K562 (cell line): Measurements from ENCODE around the gene RUNDC3A. TPM values are rescaled to one million over a fixed set of nuclear protein-coding genes. Genes with fewer than 3 reads are reported as not detected.

Source experiments
- BCLAF1 ChIP-seq, 2 experiments: fragments of 450-650 bp in 1 of 2; IDR thresholded peaks; 2 replicates each; pipeline ENCODE4 v1.6.1; 2011 to 2017; ENCODE audit warnings: low read depth in 2 of 2, antibody characterized with exemption in 1 of 2, borderline replicate concordance in 1 of 2, low read length in 1 of 2, mild to moderate bottlenecking in 1 of 2, mixed read lengths in 1 of 2; ENCODE audit not compliant: control insufficient read depth in 1 of 2
- KHSRP ChIP-seq: fragments of 450-650 bp; IDR thresholded peaks from 2 replicates; pipeline ENCODE4 v1.6.1; 2017
- MBD2 ChIP-seq: sonication (generic); IDR thresholded peaks from 2 replicates; pipeline ENCODE4 v1.6.1; 2016; ENCODE audit warnings: low read depth, borderline replicate concordance
- REST ChIP-seq, 2 experiments: fragments of 450-650 bp; formaldehyde crosslinking in 1 of 2; IDR thresholded peaks; 2 replicates each; pipeline versions ENCODE4 v1.4.0 to v1.6.1; 2014 to 2020; ENCODE audit warnings: mild to moderate bottlenecking in 2 of 2, borderline replicate concordance in 1 of 2, low read depth in 1 of 2
- ZBTB40 ChIP-seq, 2 experiments: fragments of 450-650 bp in 1 of 2; sonication (generic) in 1 of 2; formaldehyde crosslinking in 1 of 2; IDR thresholded peaks; 2 replicates each; pipeline versions ENCODE4 v1.7.1 to v1.9.0; 2016 to 2022; ENCODE audit warnings: inconsistent platforms in 1 of 2, mild to moderate bottlenecking in 1 of 2, missing genetic modification reagents in 1 of 2
- polyA plus RNA-seq, 8 experiments: library from polyadenylated mRNA; depleted of rRNA in 4 of 8; stranded (reverse) in 5 of 8; unstranded in 3 of 8; fragments of >200 nt; fragmentation: Nextera tagmentation in 2 of 8; fragmentation: Illumina TruSeq in 1 of 8; extraction: Ambion mirVana in 2 of 8; extraction: Trizol in 1 of 8; gene quantifications; 2 replicates each; pipeline versions ENCODE4 v1.2.1 to v1.2.3, GENCODE V29; 2011 to 2014; ENCODE audit warnings: inconsistent platforms in 1 of 8, missing spikeins in 1 of 8
- total RNA-seq, 7 experiments: library from RNA; depleted of rRNA in 6 of 7; stranded (reverse); fragments of >200 nt in 6 of 7; fragmentation: Illumina TruSeq in 2 of 7; extraction: Trizol in 2 of 7; gene quantifications; 2 replicates each; pipeline versions ENCODE4 v1.2.1 to v1.2.3, GENCODE V29; 2011 to 2021; ENCODE audit warnings: low replicate concordance in 1 of 7

RUNDC3A gene
- total and polyA plus RNA-seq, 9 of the 15 experiments (the other 6 are each of a cell fraction or from before 2014, with no cell fraction given): not detected

GRCh38 chr17:44345454-44346026, 37.1 kb downstream of the RUNDC3A start (continued):
- no peak for TF ChIP-seq BCLAF1 (IDR thresholded peaks at IDR 0.05; ENCODE audit: borderline replicate concordance in 1 of 2, control insufficient read depth in 1 of 2, low read depth in 2 of 2, low read length in 1 of 2)
- TF ChIP-seq ZBTB40 (IDR thresholded peaks at IDR 0.05): peak; percentile 32; the same call in 1 of the 2 replicates
- TF ChIP-seq ZBTB40 (CRISPR knock-in tag; IDR thresholded peaks at IDR 0.05): no peak
- no peak for TF ChIP-seq KHSRP
- TF ChIP-seq MBD2: no peak
- peak; percentile 35; the same call in 1 of the 2 replicates for TF ChIP-seq REST (IDR thresholded peaks at IDR 0.05; ENCODE audit: borderline replicate concordance)
- TF ChIP-seq REST (CRISPR knock-in tag; IDR thresholded peaks at IDR 0.05; ENCODE audit: low read depth): no peak
